Loucy (cell line): ENCODE measurements around the gene ZBED5.
"Not testable (repeated sequence)": the region's sequence is repeated elsewhere in the genome, so short reads cannot be mapped to it uniquely, and the experiment has no call there.

ENCODE experiments used
- CTCF ChIP-seq: fragments of 200-600 bp; sonication (generic); conservative IDR thresholded peaks from 2 replicates; pipeline ENCODE4 v1.5.1; 2014; ENCODE audit warnings: mild to moderate bottlenecking, antibody characterized with exemption, low read length
- EZH2phosphoT487 ChIP-seq: fragments of 200-600 bp; IDR thresholded peaks from 2 replicates; pipeline ENCODE4 v1.6.1; 2018; ENCODE audit warnings: antibody characterized with exemption, mild to moderate bottlenecking, moderate library complexity, borderline replicate concordance

GRCh38 chr11:10884292-10884691, 26.4 kb upstream of the ZBED5 start:
- TF ChIP-seq CTCF, EZH2phosphoT487: not testable (repeated sequence)
